GM12865 (cell line): Measurements from ENCODE around the gene IDUA.
"Not testable (repeated sequence)": the region's sequence is repeated elsewhere in the genome, so short reads cannot be mapped to it uniquely, and the experiment has no call there.

ENCODE experiments used
- DNase-seq: peaks from one replicate; pipeline ENCODE4 v3.0.0; 2010; ENCODE audit warnings: low read depth
- H3K4me3 ChIP-seq: 2 replicates; pipeline ENCODE4 v1.5.1; 2011; ENCODE audit warnings: mild to moderate bottlenecking, low read depth, low read length, control low read depth
- TF ChIP-seq, protein P1 (sequence below): IDR thresholded peaks from 2 replicates; pipeline ENCODE4 v1.5.1; 2011; ENCODE audit warnings: low read length, control low read depth, low read depth, inconsistent platforms; ENCODE audit not compliant: insufficient read depth; ENCODE audit errors: missing control alignments

Gene IDUA

DNA sequence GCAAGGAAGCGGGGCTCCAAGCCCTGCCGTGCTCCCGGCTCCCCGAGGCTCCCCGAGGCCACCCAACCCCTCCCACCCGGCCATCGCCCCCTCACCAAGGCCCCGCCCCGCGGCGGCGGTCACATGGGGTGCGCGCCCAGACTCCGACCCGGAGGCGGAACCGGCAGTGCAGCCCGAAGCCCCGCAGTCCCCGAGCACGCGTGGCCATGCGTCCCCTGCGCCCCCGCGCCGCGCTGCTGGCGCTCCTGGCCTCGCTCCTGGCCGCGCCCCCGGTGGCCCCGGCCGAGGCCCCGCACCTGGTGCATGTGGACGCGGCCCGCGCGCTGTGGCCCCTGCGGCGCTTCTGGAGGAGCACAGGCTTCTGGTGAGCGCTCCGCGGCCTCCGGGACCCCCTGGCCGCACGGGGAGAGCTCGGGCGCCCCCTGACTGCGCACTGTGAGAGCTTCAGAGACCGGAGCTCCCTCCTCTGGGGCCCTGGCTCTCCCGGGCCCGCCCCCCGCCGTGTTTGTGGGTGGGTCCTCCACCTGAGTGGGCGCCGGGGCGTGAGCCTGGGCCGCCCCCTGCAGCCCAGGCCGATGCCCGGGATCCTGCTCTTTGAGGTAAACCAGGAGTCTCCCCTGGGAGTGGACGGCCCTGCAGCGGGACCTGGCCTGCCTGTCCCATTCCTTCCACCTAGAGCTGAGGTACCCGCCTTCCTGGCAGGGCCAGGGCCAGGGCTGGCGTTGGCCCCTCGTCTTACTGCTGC is at the start of gene IDUA:
Gene IDUA, plus strand, starts transcription at position 166 of the 745 bp plus-strand sequence. Its CDS starts 41 bp downstream, at position 207.
- DNase-seq: peak; percentile 84
- H3K4me3 ChIP-seq: peak within 1 kb of the TSS; percentile 68
- TF ChIP-seq, protein P1, sequence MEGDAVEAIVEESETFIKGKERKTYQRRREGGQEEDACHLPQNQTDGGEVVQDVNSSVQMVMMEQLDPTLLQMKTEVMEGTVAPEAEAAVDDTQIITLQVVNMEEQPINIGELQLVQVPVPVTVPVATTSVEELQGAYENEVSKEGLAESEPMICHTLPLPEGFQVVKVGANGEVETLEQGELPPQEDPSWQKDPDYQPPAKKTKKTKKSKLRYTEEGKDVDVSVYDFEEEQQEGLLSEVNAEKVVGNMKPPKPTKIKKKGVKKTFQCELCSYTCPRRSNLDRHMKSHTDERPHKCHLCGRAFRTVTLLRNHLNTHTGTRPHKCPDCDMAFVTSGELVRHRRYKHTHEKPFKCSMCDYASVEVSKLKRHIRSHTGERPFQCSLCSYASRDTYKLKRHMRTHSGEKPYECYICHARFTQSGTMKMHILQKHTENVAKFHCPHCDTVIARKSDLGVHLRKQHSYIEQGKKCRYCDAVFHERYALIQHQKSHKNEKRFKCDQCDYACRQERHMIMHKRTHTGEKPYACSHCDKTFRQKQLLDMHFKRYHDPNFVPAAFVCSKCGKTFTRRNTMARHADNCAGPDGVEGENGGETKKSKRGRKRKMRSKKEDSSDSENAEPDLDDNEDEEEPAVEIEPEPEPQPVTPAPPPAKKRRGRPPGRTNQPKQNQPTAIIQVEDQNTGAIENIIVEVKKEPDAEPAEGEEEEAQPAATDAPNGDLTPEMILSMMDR: peak; percentile 55

DNA sequence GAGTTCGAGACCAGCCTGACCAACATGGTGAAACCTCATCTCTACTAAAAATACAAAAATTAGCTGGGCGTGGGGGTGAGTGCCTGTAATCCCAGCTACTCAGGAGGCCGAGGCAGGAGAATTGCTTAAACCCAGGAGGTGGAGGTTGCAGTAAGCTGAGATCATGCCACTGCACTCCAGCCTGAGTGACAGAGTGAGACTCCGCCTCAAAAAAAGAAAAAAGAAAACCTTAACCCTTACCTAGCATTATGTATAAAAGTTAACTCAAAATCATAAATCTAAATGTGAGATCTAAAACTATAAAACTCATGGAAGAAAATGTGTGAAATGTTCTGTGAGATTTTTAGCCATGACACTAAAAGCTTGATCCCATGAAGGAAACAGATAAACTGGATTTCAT is 47.3 kb upstream of the IDUA start:
- H3K4me3 ChIP-seq, DNase-seq: not testable (repeated sequence)

DNA sequence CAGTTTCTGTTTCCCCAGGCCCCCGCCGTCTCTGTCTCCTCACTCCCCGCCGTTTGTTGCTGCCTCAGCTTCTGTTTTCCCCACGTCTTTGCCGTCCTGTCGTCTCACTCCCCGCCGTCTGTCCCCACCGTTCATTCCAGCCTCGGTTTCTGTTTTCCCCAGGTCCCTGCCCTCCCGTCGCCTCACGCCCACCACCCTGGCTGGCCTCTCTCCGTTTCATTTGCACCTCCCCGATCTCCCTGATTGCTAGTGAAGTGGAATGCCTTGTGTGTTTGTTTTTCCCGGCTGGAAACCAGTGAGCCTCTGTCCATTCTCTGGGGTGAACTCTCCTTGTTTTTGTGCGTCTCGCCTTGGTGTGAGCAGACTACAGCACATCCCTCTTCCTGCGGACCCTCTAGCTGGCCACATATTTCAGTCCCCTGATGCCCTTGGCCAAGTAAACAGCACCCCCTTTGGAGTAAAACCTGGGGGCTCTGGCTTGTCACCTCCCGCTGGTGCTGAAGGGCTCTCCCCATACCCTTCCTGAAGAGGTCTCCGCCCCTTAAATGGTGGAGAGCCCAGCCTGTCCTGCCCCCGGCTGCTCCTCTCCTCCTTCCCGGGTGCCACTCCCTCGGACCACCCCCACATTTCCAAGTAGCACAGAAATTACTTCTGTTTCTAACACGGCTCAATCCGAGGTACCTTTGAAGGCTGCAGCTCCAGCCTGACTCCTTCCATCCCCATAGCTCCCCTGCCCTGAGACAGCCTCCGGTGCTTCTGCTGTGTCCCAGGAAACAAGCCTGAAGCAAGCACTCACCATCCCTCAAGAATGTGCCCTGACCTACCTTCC is 41.4 kb upstream of the IDUA start:
- no peak overlapping the region for H3K4me3 ChIP-seq
- no peak for DNase-seq
- TF ChIP-seq, protein P1: no peak

DNA sequence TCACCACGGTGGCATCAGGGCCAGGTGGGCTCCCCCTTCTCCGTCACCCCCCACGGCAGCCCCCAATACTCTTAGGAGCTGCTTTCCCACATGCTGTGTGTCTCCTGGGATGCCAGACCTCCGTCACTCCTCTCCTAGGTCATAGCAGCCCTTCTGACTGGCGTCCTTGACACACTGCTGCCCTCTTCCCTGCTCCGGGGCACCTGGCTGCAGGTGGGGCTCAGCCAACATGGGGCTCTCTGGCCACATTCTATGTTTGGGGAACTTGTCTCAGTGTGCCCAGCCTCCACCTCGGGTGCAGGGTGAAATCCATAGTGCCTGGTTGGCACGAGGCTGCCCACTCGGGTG is 40.8 kb upstream of the IDUA start:
- TF ChIP-seq, protein P1: no peak
- no peak overlapping the region for H3K4me3 ChIP-seq
- DNase-seq: no peak

DNA sequence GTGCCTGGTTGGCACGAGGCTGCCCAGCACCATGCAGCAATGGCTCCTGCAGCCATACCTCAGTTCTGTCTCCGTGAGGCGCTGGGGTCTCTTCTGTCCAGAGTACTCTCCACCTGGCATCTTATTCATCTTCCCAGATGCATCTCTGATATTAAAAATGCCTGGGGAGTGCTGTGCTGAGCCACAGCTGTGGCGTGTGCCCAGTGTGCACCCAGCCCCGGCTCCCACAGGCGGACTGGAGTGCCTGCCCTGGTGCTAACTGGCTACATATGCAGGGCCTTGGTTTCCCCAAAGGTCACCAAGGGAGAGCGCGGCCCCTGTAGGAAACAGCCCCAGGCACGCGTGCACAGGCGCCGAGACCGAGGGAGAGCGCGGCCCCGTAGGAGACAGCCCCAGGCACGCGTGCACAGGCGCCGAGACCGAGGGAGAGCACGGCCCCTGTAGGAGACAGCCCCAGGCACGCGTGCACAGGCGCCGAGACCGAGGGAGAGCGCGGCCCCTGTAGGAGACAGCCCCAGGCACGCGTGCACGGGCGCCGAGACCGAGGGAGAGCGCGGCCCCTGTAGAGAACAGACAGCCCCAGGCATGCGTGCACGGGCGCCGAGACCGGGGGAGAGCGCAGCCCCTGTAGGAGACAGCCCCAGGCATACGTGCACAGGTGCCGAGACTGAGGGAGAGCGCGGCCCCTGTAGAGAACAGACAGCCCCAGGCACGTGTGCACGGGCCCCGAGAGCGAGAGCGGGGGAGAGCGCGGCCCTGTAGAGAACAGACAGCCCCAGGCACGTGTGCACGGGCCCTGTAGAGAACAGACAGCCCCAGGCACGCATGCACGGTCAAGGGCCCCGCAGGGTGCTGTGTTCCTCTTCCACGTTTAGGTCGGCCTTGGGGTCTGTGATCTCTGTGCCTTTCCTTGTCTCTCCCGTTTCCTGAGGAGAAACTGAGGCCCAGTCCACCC is 40.0 kb upstream of the IDUA start:
- TF ChIP-seq, protein P1: no peak
- no peak overlapping the region for H3K4me3 ChIP-seq
- DNase-seq: no peak

DNA sequence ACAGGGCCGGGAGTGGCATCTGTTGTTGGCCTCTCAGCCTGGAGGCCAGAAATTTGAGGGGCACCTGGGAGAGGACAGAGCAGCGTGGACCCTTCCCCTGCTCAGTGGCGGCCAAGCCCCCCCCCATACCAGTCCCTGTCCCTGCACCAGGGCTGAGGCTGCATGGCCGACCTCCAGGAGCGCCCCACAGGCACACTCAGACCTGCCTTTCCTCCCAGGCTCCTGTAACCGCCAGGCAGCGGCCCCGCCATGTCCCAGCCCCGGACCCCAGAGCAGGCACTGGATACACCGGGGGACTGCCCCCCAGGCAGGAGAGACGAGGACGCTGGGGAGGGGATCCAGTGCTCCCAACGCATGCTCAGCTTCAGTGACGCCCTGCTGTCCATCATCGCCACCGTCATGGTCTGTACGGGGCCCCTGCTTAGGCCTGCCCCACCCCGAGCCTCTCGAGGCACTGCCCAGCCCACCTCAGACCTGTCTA is 39.3 kb upstream of the IDUA start:
- no peak overlapping the region for H3K4me3 ChIP-seq
- TF ChIP-seq, protein P1: no peak

More for the DNA sequence above, 39.3 kb upstream of the IDUA start:
- no peak for DNase-seq
